Naive thymus-derived CD4-positive, alpha-beta T cell (primary cell): ENCODE data around the gene LPP. TPM values are rescaled to one million over a fixed set of nuclear protein-coding genes. Genes with fewer than 3 reads are reported as not detected.

Source experiments
- ATAC-seq: fragments of 150-1000 bp; cut with Tn5 transposase; 2 replicates; pipeline ENCODE4 v1.10.0; 2021; ENCODE audit warnings: mild to moderate bottlenecking, moderate library complexity
- CTCF ChIA-PET: fragments of 350-600 bp; sonication (Branson Sonifier 250); formaldehyde crosslinking; loops from one replicate; lab custom pipeline; 2021; ENCODE audit warnings: antibody characterized with exemption; lab: Charles Lee
- POLR2A ChIA-PET: fragments of 350-600 bp; sonication (Branson Sonifier 250); formaldehyde crosslinking; loops from one replicate; lab custom pipeline; 2021; ENCODE audit warnings: antibody characterized with exemption, inconsistent platforms; lab: Charles Lee
- DNase-seq, 9 donors: peaks; one replicate each; pipeline versions ENCODE4 v3.0.0 to v3.0.0-alpha.2; 2020 to 2022; ENCODE audit warnings: mixed read lengths in 1 of 9
- H3K27ac ChIP-seq: one replicate; pipeline ENCODE4 v1.7.0; 2013; ENCODE audit warnings: mild to moderate bottlenecking, low read depth, low read length, moderate library complexity
- H3K27me3 ChIP-seq, 2 donors: one replicate each; pipeline ENCODE4 v1.7.0; 2013; ENCODE audit warnings: low read length in 2 of 2, mild to moderate bottlenecking in 2 of 2, moderate library complexity in 2 of 2; ENCODE audit not compliant: control insufficient read depth in 2 of 2, insufficient read depth in 2 of 2
- H3K36me3 ChIP-seq, 3 experiments: 1 replicate in 2 of 3; 2 replicates in 1 of 3; pipeline ENCODE4 v1.7.0; 2013; ENCODE audit warnings: low read length in 3 of 3, mild to moderate bottlenecking in 3 of 3, moderate library complexity in 1 of 3; ENCODE audit not compliant: insufficient read depth in 3 of 3, control insufficient read depth in 2 of 3
- H3K4me1 ChIP-seq, 2 donors: one replicate each; pipeline ENCODE4 v1.7.0; 2013; ENCODE audit warnings: low read length in 2 of 2, mild to moderate bottlenecking in 2 of 2, moderate library complexity in 1 of 2; ENCODE audit not compliant: control insufficient read depth in 2 of 2, insufficient read depth in 2 of 2
- H3K4me3 ChIP-seq: 2 replicates; pipeline ENCODE4 v1.7.0; 2013; ENCODE audit warnings: mild to moderate bottlenecking, low read length
- H3K9me3 ChIP-seq, 3 experiments: 1 replicate in 2 of 3; 2 replicates in 1 of 3; pipeline ENCODE4 v1.7.0; 2013; ENCODE audit warnings: low read length in 3 of 3; ENCODE audit not compliant: control insufficient read depth in 2 of 3
- H3K27ac Mint-ChIP-seq, 9 donors: one replicate each; pipeline ENCODE4 v1.8.0; 2020 to 2022; ENCODE audit warnings: mixed read lengths in 9 of 9, mild to moderate bottlenecking in 8 of 9, moderate library complexity in 5 of 9, inconsistent platforms in 2 of 9
- H3K27me3 Mint-ChIP-seq, 5 donors: one replicate each; pipeline ENCODE4 v1.8.0; 2021 to 2022; ENCODE audit warnings: mixed read lengths in 5 of 5, mild to moderate bottlenecking in 1 of 5
- H3K36me3 Mint-ChIP-seq, 5 donors: one replicate each; pipeline ENCODE4 v1.8.0; 2020 to 2022; ENCODE audit warnings: mixed read lengths in 5 of 5, mild to moderate bottlenecking in 3 of 5, inconsistent platforms in 1 of 5
- H3K4me1 Mint-ChIP-seq, 7 donors: one replicate each; pipeline ENCODE4 v1.8.0; 2020 to 2022; ENCODE audit warnings: mixed read lengths in 7 of 7, mild to moderate bottlenecking in 3 of 7, inconsistent platforms in 1 of 7
- H3K4me3 Mint-ChIP-seq, 10 donors: one replicate each; pipeline ENCODE4 v1.8.0; 2020 to 2022; ENCODE audit warnings: mild to moderate bottlenecking in 10 of 10, mixed read lengths in 10 of 10, moderate library complexity in 6 of 10, inconsistent platforms in 2 of 10
- H3K9me3 Mint-ChIP-seq, 11 donors: one replicate each; pipeline ENCODE4 v1.8.0; 2020 to 2022; ENCODE audit warnings: mixed read lengths in 11 of 11, mild to moderate bottlenecking in 4 of 11, inconsistent platforms in 1 of 11, moderate library complexity in 1 of 11
- intact Hi-C, 2 donors: fragments of 100-400 bp; cut with micrococcal nuclease; formaldehyde crosslinking; loops; one replicate each; pipeline ENCODE4 v1.15.1; 2023
- polyA plus RNA-seq, 2 donors: library from polyadenylated mRNA; unstranded; fragments of 300-500 nt; fragmentation: Illumina TruSeq; gene quantifications; one replicate each; pipeline ENCODE4 v1.2.3, GENCODE V29; 2021
- total RNA-seq, 6 experiments: library from RNA in 5 of 6; stranded (reverse) in 5 of 6; gene quantifications; 1 replicate in 5 of 6; 2 replicates in 1 of 6; pipeline ENCODE4 v1.2.3 and lab custom pipeline; 2021 to 2026

Gene LPP
- total and polyA plus RNA-seq, 7 experiments from 2014 or later = 10.3 to 95.2 (median 19.5) TPM

DNA sequence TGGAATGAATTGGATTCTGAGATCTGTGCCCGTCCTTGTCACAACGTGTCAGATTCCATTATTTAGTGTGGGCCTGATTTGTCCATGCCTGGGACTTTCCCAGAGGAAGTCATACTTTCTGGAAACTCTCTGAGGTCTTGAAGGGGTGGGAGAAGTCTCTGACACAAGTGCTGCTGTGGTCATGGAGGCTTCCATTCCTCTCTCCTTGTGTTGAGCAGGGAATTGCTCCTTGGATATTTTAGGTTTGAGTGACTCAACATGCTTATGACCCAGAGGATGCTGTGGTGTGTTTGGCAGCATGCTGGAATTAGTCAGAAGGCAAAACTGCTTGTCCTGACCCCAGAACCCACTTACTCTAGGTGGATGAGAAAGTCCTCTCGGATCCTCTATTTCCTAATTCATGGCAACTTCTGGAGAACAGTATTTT, 132.1 kb downstream of the LPP start:
- H3K4me1 ChIP-seq = peaks cover 7% of the 10 kb centered on the region in 2 donors
- peaks cover 19 to 49% (median 28%) of the 10 kb centered on the region in 7 donors for H3K4me1 Mint-ChIP-seq
- peaks cover 0 to 26% (median 10%) of the 10 kb centered on the region in 5 donors for H3K36me3 Mint-ChIP-seq
- H3K27ac ChIP-seq = no peak overlapping the region
- ChIA-PET POLR2A (interaction anchor here (0.6 kb wide), 1 partner anchor 12 kb away, joined by 3 read pairs; no protein-coding TSS in a partner anchor), CTCF (interaction anchor here (0.6 kb wide), 1 partner anchor 25 kb away, joined by 4 read pairs; no protein-coding TSS in a partner anchor)
- H3K4me3 Mint-ChIP-seq = no peak overlapping the region
- DNase-seq (no peak), ATAC-seq (no peak)
- intact Hi-C loops = loop anchor here in 1 of 2 donors (10.0 kb wide), 1 partner anchor 311 kb away; no protein-coding TSS in a partner anchor
- no peaks in the 10 kb centered on the region for H3K9me3 ChIP-seq
- H3K27ac Mint-ChIP-seq = peak overlapping the region in 2 of 9 donors; percentile 14 to 39
- H3K27me3 Mint-ChIP-seq = no peaks in the 10 kb centered on the region
- no peaks in the 10 kb centered on the region for H3K27me3 ChIP-seq
- H3K9me3 Mint-ChIP-seq = peaks cover 0 to 3% (median 0%) of the 10 kb centered on the region in 11 donors
- no peak overlapping the region for H3K4me3 ChIP-seq
- H3K36me3 ChIP-seq = no peaks in the 10 kb centered on the region

DNA sequence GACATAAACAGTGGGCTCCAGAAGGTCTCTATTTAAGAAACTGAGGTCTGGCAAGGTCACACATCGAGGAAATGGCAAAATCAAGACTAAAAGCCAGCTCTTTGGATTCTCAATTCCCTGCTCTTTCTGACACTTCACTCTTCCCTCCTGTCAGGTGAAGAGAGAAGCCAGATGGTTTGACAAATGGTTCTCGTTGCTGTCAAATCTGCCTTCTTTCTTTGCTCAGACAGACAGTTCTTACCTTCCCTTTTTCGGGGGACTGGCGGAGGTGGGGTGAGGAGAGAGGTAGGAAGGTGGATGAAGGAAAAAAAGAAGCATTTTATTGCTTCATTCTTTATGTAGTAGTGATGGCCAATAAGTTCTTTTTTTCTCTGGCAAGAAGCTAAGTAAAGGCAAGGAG, 133.4 kb downstream of the LPP start:
- Mint-ChIP-seq H3K4me3 (no peak overlapping the region), H3K9me3 (peaks cover 0 to 3% (median 0%) of the 10 kb centered on the region in 11 donors), H3K4me1 (peaks cover 17 to 52% (median 33%) of the 10 kb centered on the region in 7 donors), H3K27me3 (no peaks in the 10 kb centered on the region), H3K27ac (peak overlapping the region in 1 of 9 donors; percentile 42), H3K36me3 (peaks cover 0 to 32% (median 10%) of the 10 kb centered on the region in 5 donors)
- H3K9me3 ChIP-seq = no peaks in the 10 kb centered on the region
- H3K27me3 ChIP-seq = no peaks in the 10 kb centered on the region
- H3K4me3 ChIP-seq = no peak overlapping the region
- intact Hi-C loops = loop anchor here in 1 of 2 donors (10.0 kb wide), 1 partner anchor 313 kb away; no protein-coding TSS in a partner anchor
- no peaks in the 10 kb centered on the region for H3K36me3 ChIP-seq
- POLR2A ChIA-PET = no interaction called here
- CTCF ChIA-PET = no interaction called here
- ATAC-seq = no peak
- no peak for DNase-seq
- no peak overlapping the region for H3K27ac ChIP-seq
- H3K4me1 ChIP-seq = peaks cover 7 to 10% of the 10 kb centered on the region in 2 donors

GRCh38 chr3:188287762-188288505, 134.0 kb downstream of the LPP start:
- ChIA-PET CTCF (no interaction called here), POLR2A (no interaction called here)
- peak overlapping the region in 1 of 9 donors; percentile 42 for H3K27ac Mint-ChIP-seq
- DNase-seq (no peak), ATAC-seq (no peak)
- Histone ChIP-seq H3K9me3 (no peaks in the 10 kb centered on the region), H3K4me3 (no peak overlapping the region), H3K36me3 (no peaks in the 10 kb centered on the region), H3K27me3 (no peaks in the 10 kb centered on the region), H3K27ac (no peak overlapping the region), H3K4me1 (peaks cover 7 to 11% of the 10 kb centered on the region in 2 donors)
- H3K9me3 Mint-ChIP-seq = peaks cover 0 to 3% (median 0%) of the 10 kb centered on the region in 11 donors
- no peak overlapping the region for H3K4me3 Mint-ChIP-seq
- no peaks in the 10 kb centered on the region for H3K27me3 Mint-ChIP-seq
- peaks cover 14 to 49% (median 29%) of the 10 kb centered on the region in 7 donors for H3K4me1 Mint-ChIP-seq
- peaks cover 0 to 31% (median 10%) of the 10 kb centered on the region in 5 donors for H3K36me3 Mint-ChIP-seq
- intact Hi-C loops = loop anchor here in 1 of 2 donors (10.0 kb wide), 1 partner anchor 313 kb away; no protein-coding TSS in a partner anchor

DNA sequence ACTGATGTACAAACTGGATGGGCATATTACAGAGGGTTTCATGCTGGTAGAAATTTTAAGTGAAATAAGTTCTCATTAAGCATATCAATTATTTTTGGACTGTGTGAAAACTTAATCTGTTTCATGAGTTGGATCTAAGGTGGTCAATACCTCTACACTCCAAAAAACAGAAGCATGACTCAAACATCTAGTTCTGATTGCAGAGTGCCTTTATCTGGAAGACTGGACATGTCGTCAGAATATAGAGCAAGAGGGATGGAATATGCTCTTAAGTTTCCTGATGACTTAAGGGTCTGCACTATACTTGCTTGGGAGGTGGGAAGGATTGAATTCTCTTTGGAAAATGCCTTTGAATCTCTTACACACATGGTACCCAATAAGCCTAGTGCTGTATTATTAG, 138.3 kb downstream of the LPP start:
- Histone ChIP-seq H3K4me1 (peaks cover 0 to 4% of the 10 kb centered on the region in 2 donors), H3K4me3 (no peak overlapping the region), H3K9me3 (no peaks in the 10 kb centered on the region), H3K36me3 (no peaks in the 10 kb centered on the region), H3K27me3 (no peaks in the 10 kb centered on the region), H3K27ac (no peak overlapping the region)
- DNase-seq = no peak
- Mint-ChIP-seq H3K27me3 (no peaks in the 10 kb centered on the region), H3K27ac (no peak overlapping the region), H3K36me3 (peaks cover 0 to 50% (median 23%) of the 10 kb centered on the region in 5 donors), H3K4me1 (peaks cover 4 to 45% (median 11%) of the 10 kb centered on the region in 7 donors), H3K4me3 (peak overlapping the region in 1 of 10 donors; percentile 32), H3K9me3 (peaks cover 0 to 3% (median 0%) of the 10 kb centered on the region in 11 donors)
- ATAC-seq = no peak
- ChIA-PET CTCF (no interaction called here), POLR2A (no interaction called here)
- intact Hi-C loops = loop anchor here in 1 of 2 donors (10.0 kb wide), 1 partner anchor 623 kb away; no protein-coding TSS in a partner anchor

DNA sequence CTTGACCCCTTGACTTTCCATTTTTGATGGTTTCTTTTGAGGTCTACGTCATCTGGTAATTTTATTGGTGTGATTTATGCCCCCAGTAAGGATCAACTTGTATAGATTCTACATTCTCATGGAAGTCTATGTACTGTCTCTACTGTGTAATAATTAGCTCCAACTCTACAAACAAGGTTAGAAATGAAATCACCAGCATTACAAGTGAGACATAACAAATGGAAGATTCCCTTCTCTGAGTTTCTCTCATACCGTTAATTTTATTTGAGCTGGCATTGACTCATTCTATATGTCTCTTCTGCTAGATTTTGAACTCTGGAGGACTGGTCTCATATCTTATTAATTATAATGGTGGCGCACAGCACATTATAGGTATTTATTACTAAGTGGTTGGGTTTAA, 138.9 kb downstream of the LPP start:
- H3K9me3 Mint-ChIP-seq = peaks cover 0 to 3% (median 0%) of the 10 kb centered on the region in 11 donors
- CTCF ChIA-PET = no interaction called here
- no peaks in the 10 kb centered on the region for H3K27me3 ChIP-seq
- H3K4me3 Mint-ChIP-seq = no peak overlapping the region
- ATAC-seq = no peak
- no peak for DNase-seq
- intact Hi-C loops = loop anchor here in 1 of 2 donors (10.0 kb wide), 1 partner anchor 622 kb away; no protein-coding TSS in a partner anchor
- POLR2A ChIA-PET = no interaction called here
- H3K36me3 Mint-ChIP-seq = peaks cover 0 to 53% (median 23%) of the 10 kb centered on the region in 5 donors
- no peak overlapping the region for H3K27ac ChIP-seq
- no peaks in the 10 kb centered on the region for H3K9me3 ChIP-seq
- H3K36me3 ChIP-seq = no peaks in the 10 kb centered on the region
- peaks cover 0 to 4% of the 10 kb centered on the region in 2 donors for H3K4me1 ChIP-seq
- H3K4me1 Mint-ChIP-seq = peaks cover 7 to 46% (median 14%) of the 10 kb centered on the region in 7 donors
- no peaks in the 10 kb centered on the region for H3K27me3 Mint-ChIP-seq
- no peak overlapping the region for H3K27ac Mint-ChIP-seq
- no peak overlapping the region for H3K4me3 ChIP-seq

GRCh38 chr3:188294113-188294512, 140.2 kb downstream of the LPP start:
- Histone ChIP-seq H3K27me3 (no peaks in the 10 kb centered on the region), H3K36me3 (no peaks in the 10 kb centered on the region), H3K4me1 (peaks cover 4 to 6% of the 10 kb centered on the region in 2 donors), H3K9me3 (no peaks in the 10 kb centered on the region), H3K4me3 (no peak overlapping the region), H3K27ac (no peak overlapping the region)
- ChIA-PET POLR2A (no interaction called here), CTCF (interaction anchor here (1.0 kb wide), 1 partner anchor 14 kb away, joined by 3 read pairs; no protein-coding TSS in a partner anchor)
- Mint-ChIP-seq H3K27me3 (no peaks in the 10 kb centered on the region), H3K36me3 (peaks cover 0 to 54% (median 23%) of the 10 kb centered on the region in 5 donors), H3K27ac (no peak overlapping the region), H3K9me3 (peaks cover 0 to 3% (median 0%) of the 10 kb centered on the region in 11 donors), H3K4me1 (peaks cover 8 to 55% (median 24%) of the 10 kb centered on the region in 7 donors), H3K4me3 (no peak overlapping the region)
- DNase-seq (no peak), ATAC-seq (no peak)
- intact Hi-C loops = loop anchor here in 1 of 2 donors (10.0 kb wide), 1 partner anchor 621 kb away; no protein-coding TSS in a partner anchor
